Spleen (tissue), 7 donors: ENCODE data around the gene BRSK2.

Source experiments
- POLR2A ChIP-seq, 3 donors: fragments of 450-650 bp; IDR thresholded peaks; one replicate each; pipeline ENCODE4 v1.5.1; 2017; ENCODE audit warnings: antibody characterized with exemption in 3 of 3, mild to moderate bottlenecking in 1 of 3
- TF ChIP-seq, protein P1 (sequence below), 11 experiments: fragments of 200-600 bp in 7 of 11; fragments of 450-650 bp in 4 of 11; sonication (generic) in 4 of 11; IDR thresholded peaks in 8 of 11; conservative IDR thresholded peaks in 3 of 11; 1 replicate in 7 of 11; 2 replicates in 4 of 11; pipeline versions ENCODE4 v1.4.0 to v1.8.0; 2016 to 2021; ENCODE audit warnings: antibody characterized with exemption in 11 of 11, inconsistent platforms in 4 of 11, mild to moderate bottlenecking in 1 of 11
- donor health status: DM: no; HTN: no; CAD: no; lungs with moderate emphysema.
- donor health status: DM: no; HTN: no; CAD: no.
- donor health status: DM: no; HTN: no; CAD: no.

DNA sequence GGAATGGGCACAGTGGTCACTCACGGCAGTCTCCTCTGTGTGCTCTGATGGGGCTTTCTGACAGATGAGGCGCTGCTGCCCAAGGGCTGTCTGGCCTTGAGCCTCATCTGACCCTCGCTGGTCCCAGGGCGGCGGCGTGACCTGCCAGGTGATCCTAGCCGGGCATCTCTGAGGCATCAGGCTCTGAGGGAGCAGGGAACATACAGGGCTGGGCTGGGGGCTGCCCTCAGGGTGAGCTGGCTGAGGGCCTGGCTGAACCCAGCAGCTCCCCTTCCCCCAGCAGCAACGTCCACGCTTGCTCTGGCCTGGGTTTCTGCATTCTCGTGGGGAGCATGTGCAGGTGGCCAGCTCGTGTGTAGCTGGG, 49.2 kb downstream of the BRSK2 start:
- TF ChIP-seq, protein P1, sequence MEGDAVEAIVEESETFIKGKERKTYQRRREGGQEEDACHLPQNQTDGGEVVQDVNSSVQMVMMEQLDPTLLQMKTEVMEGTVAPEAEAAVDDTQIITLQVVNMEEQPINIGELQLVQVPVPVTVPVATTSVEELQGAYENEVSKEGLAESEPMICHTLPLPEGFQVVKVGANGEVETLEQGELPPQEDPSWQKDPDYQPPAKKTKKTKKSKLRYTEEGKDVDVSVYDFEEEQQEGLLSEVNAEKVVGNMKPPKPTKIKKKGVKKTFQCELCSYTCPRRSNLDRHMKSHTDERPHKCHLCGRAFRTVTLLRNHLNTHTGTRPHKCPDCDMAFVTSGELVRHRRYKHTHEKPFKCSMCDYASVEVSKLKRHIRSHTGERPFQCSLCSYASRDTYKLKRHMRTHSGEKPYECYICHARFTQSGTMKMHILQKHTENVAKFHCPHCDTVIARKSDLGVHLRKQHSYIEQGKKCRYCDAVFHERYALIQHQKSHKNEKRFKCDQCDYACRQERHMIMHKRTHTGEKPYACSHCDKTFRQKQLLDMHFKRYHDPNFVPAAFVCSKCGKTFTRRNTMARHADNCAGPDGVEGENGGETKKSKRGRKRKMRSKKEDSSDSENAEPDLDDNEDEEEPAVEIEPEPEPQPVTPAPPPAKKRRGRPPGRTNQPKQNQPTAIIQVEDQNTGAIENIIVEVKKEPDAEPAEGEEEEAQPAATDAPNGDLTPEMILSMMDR (IDR thresholded peaks at IDR 0.05 in 8 of 11, conservative IDR thresholded peaks at IDR 0.05 in 3 of 11), result no peak
- TF ChIP-seq POLR2A (IDR thresholded peaks at IDR 0.05), result no peak
